ENCODE measurements around the gene BCL3.
"Not testable (repeated sequence)": the region's sequence is repeated elsewhere in the genome, so short reads cannot be mapped to it uniquely, and the experiment has no call there.

BCL3 gene

DNA sequence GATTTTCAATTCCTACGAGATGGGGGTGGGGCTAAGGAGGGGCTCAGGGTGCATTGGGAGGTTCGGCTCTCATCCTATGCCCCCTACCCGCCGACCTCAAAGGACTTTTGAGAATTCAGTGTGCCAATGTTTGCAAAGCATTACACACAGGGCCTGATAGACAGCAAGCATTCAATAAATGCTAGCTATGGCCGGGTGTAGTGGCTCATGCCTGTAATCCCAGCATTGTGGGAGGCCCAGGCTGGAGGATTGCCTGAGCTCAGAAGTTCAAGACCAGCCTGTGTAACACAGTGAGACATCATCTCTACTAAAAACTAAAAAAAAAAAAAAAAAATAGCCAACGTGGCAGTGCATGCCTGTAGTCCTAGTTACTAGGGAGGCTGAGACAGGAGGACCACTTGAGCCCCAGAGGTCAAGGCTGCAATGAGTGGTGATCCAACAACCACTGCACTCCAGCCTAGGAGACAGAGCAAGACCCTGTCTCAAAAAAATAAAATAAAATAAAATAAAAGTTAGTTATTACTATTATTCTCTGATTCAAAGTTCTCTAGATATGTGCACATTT is 27.2 kb downstream of the BCL3 start:
- Histone ChIP-seq H3K36me3 (ENCODE audit: control insufficient read depth in 4 of 4, insufficient read depth in 4 of 4, low read length in 3 of 4) (no peaks in the 10 kb centered on the region), H3K27ac (ENCODE audit: insufficient read depth in 1 of 2, low read depth in 1 of 2, low read length in 2 of 2, poor library complexity in 1 of 2, severe bottlenecking in 2 of 2) (no peak overlapping the region), H3K4me1 (ENCODE audit: control extremely low read depth in 1 of 4, control insufficient read depth in 4 of 4, insufficient read depth in 4 of 4, low read length in 3 of 4) (peaks cover 0 to 6% (median 4%) of the 10 kb centered on the region in 4 experiments), H3K27me3 (replicated peaks in 2 of 5; ENCODE audit: control insufficient read depth in 4 of 5, insufficient read depth in 5 of 5, low read length in 4 of 5) (peaks cover 0 to 2% (median 0%) of the 10 kb centered on the region in 5 experiments), H3K9me3 (ENCODE audit: control extremely low read depth in 1 of 5, control insufficient read depth in 4 of 5, insufficient read depth in 2 of 5, low read depth in 1 of 5, low read length in 4 of 5) (no peaks in the 10 kb centered on the region), H3K4me3 (ENCODE audit: control insufficient read depth in 1 of 7, extremely low read depth in 1 of 7, insufficient read depth in 4 of 7, low read depth in 2 of 7, low read length in 6 of 7) (no peak overlapping the region)
- POLR2A ChIA-PET: no interaction called here
- CTCF ChIA-PET: interaction anchor here (0.6 to 13.3 kb wide), 3 partner anchors 38 to 87 kb away, joined by 3 to 306 read pairs (median 138); no protein-coding TSS in a partner anchor
- WGBS (ENCODE audit: insufficient coverage): 100% methylated on average over 1 of the region's 6 CpGs
- no peak for DNase-seq

DNA sequence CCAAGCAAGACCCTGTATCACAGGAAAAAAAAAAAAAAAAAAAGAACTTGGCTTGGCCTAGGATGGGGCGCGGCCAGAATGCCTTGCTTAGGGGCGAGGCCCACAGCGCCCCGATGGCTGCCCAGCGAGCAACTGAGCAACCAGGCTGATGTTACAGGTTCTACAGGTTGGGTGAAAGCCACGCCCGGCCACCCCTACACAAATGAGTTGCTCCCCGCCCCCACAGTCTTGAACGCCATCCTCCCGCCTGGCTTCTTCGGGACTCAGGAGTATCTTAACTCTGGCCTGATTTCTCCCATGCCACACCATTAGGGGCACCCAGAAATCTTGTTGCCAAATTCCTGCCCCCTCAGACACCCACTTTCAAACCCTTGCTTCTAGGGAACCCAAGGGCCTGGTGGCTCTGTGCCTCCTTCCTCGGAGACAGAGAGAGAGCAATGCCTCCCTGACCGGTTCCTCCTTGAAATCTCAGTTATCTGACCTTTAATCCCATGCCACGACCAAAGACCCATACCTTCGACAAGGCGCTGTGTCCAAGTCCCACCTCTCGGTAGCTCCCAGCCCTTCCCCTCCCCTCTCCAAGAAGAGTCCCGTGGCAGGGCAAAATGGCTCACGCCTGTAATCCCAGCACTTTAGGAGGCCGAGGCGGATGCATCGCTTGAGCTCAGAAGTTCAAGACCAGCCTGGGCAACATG is 28.0 kb downstream of the BCL3 start:
- Histone ChIP-seq H3K9me3 (ENCODE audit: control extremely low read depth in 1 of 5, control insufficient read depth in 4 of 5, insufficient read depth in 2 of 5, low read depth in 1 of 5, low read length in 4 of 5) (no peaks in the 10 kb centered on the region), H3K4me3 (ENCODE audit: control insufficient read depth in 1 of 7, extremely low read depth in 1 of 7, insufficient read depth in 4 of 7, low read depth in 2 of 7, low read length in 6 of 7) (no peak overlapping the region), H3K27me3 (replicated peaks in 2 of 5; ENCODE audit: control insufficient read depth in 4 of 5, insufficient read depth in 5 of 5, low read length in 4 of 5) (peaks cover 0 to 2% (median 0%) of the 10 kb centered on the region in 5 experiments), H3K4me1 (ENCODE audit: control extremely low read depth in 1 of 4, control insufficient read depth in 4 of 4, insufficient read depth in 4 of 4, low read length in 3 of 4) (peaks cover 0 to 4% (median 2%) of the 10 kb centered on the region in 4 experiments), H3K36me3 (ENCODE audit: control insufficient read depth in 4 of 4, insufficient read depth in 4 of 4, low read length in 3 of 4) (no peaks in the 10 kb centered on the region), H3K27ac (ENCODE audit: insufficient read depth in 1 of 2, low read depth in 1 of 2, low read length in 2 of 2, poor library complexity in 1 of 2, severe bottlenecking in 2 of 2) (no peak overlapping the region)
- WGBS (ENCODE audit: insufficient coverage): 94% methylated on average over 18 of the region's 23 CpGs
- CTCF ChIA-PET: interaction anchor here (0.6 to 13.3 kb wide), 4 partner anchors 38 to 88 kb away, joined by 3 to 306 read pairs (median 70); no protein-coding TSS in a partner anchor
- POLR2A ChIA-PET: no interaction called here
- no peak for DNase-seq

DNA sequence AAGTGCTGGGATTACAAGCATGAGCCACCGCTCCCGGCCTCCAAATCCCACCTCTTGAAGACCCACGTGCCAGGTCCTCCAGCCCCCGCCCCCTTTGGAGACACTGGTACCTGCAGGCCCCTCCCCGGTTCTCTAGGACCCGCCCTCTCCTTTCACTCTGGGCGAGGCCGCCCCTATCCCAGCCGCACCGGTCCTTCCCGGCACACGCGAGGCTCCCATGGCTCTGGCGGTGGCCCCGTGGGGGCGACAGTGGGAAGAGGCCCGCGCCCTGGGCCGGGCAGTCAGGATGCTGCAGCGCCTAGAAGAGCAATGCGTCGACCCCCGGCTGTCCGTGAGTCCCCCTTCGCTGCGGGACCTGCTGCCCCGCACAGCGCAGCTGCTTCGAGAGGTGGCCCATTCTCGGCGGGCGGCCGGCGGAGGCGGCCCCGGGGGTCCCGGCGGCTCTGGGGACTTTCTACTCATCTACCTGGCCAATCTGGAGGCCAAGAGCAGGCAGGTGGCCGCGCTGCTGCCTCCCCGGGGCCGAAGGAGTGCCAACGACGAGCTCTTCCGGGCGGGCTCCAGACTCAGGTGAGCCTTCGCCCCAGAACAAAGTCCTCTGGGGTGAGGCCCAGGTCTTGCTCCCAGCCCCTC is 29.3 kb downstream of the BCL3 start, which contains the start of gene CBLC:
Gene CBLC (plus strand): TSS at position 176 of the 633 bp plus-strand sequence. CDS start 42 bp downstream, at position 218.
- CTCF ChIA-PET: interaction anchor here (0.6 to 13.3 kb wide), 2 partner anchors 46 to 89 kb away, joined by 3 to 138 read pairs; no protein-coding TSS in a partner anchor
- Histone ChIP-seq H3K27ac (ENCODE audit: insufficient read depth in 1 of 2, low read depth in 1 of 2, low read length in 2 of 2, poor library complexity in 1 of 2, severe bottlenecking in 2 of 2) (no peak within 1 kb of the TSS), H3K36me3 (ENCODE audit: control insufficient read depth in 4 of 4, insufficient read depth in 4 of 4, low read length in 3 of 4) (no peaks in the 10 kb centered on the region), H3K4me1 (ENCODE audit: control extremely low read depth in 1 of 4, control insufficient read depth in 4 of 4, insufficient read depth in 4 of 4, low read length in 3 of 4) (peaks cover 0 to 4% (median 2%) of the 10 kb centered on the region in 4 experiments), H3K4me3 (ENCODE audit: control insufficient read depth in 1 of 7, extremely low read depth in 1 of 7, insufficient read depth in 4 of 7, low read depth in 2 of 7, low read length in 6 of 7) (peak within 1 kb of the TSS in 4 of 7 experiments; percentile 10 to 63 (median 34)), H3K27me3 (replicated peaks in 2 of 5; ENCODE audit: control insufficient read depth in 4 of 5, insufficient read depth in 5 of 5, low read length in 4 of 5) (peaks cover 0 to 2% (median 0%) of the 10 kb centered on the region in 5 experiments), H3K9me3 (ENCODE audit: control extremely low read depth in 1 of 5, control insufficient read depth in 4 of 5, insufficient read depth in 2 of 5, low read depth in 1 of 5, low read length in 4 of 5) (no peaks in the 10 kb centered on the region)
- POLR2A ChIA-PET: interaction anchor here (1.0 kb wide), 1 partner anchor 113 kb away, joined by 3 read pairs; no protein-coding TSS in a partner anchor
- 24% methylated on average over 41 of the region's 47 CpGs for WGBS (ENCODE audit: insufficient coverage)
- DNase-seq: peak in 1 of 3 donors; percentile 22

DNA sequence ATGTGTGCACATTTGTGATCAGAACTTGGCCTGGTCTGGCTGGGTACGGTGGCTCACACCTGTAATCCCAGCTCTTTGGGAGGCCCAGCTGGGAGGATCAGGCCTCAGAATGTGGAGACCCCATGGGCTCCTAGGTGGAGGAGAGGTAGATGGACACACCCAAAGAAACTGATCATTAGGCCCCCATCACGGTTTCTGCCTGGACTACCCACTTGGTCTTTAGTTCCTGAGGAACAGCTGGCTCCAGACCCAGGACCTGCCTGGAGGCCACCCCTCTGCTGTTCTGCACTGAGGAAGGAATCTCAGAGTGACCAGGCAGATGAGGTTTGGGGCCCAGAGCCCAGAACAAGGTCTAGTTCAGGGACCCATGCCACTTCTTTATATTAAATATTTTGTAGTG is 30.6 kb downstream of the BCL3 start:
- Histone ChIP-seq H3K4me1 (ENCODE audit: control extremely low read depth in 1 of 4, control insufficient read depth in 4 of 4, insufficient read depth in 4 of 4, low read length in 3 of 4) (peaks cover 0 to 8% (median 6%) of the 10 kb centered on the region in 4 experiments), H3K9me3 (ENCODE audit: control extremely low read depth in 1 of 5, control insufficient read depth in 4 of 5, insufficient read depth in 2 of 5, low read depth in 1 of 5, low read length in 4 of 5) (no peaks in the 10 kb centered on the region), H3K4me3 (ENCODE audit: control insufficient read depth in 1 of 7, extremely low read depth in 1 of 7, insufficient read depth in 4 of 7, low read depth in 2 of 7, low read length in 6 of 7) (no peak overlapping the region), H3K27me3 (replicated peaks in 2 of 5; ENCODE audit: control insufficient read depth in 4 of 5, insufficient read depth in 5 of 5, low read length in 4 of 5) (peaks cover 0 to 2% (median 0%) of the 10 kb centered on the region in 5 experiments), H3K36me3 (ENCODE audit: control insufficient read depth in 4 of 4, insufficient read depth in 4 of 4, low read length in 3 of 4) (no peaks in the 10 kb centered on the region), H3K27ac (ENCODE audit: insufficient read depth in 1 of 2, low read depth in 1 of 2, low read length in 2 of 2, poor library complexity in 1 of 2, severe bottlenecking in 2 of 2) (no peak overlapping the region)
- CTCF ChIA-PET: interaction anchor here (1.0 to 13.3 kb wide), 3 partner anchors 8 to 90 kb away, joined by 4 to 138 read pairs (median 4); no protein-coding TSS in a partner anchor
- POLR2A ChIA-PET: interaction anchor here (1.0 kb wide), 1 partner anchor 111 kb away, joined by 3 read pairs; no protein-coding TSS in a partner anchor
- 95% methylated on average over 2 of the region's 2 CpGs for WGBS (ENCODE audit: insufficient coverage)
- no peak for DNase-seq

DNA sequence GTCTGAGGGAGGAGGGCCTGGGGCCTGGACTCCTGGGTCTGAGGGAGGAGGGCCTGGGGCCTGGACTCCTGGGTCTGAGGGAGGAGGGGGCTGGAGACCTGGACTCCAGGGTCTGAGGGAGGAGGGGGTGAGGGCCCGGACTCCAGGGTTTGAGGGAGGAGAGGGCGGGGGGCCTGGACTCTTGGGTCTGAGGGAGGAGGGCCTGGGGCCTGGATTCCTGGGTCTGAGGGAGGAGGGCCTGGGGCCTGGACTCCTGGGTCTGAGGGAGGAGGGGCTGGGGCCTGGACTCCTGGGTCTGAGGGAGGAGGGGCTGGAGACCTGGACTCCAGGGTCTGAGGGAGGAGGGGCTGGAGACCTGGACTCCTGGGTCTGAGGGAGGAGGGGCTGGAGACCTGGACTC is 33.2 kb downstream of the BCL3 start:
- H3K4me3 ChIP-seq (ENCODE audit: control insufficient read depth in 1 of 7, extremely low read depth in 1 of 7, insufficient read depth in 4 of 7, low read depth in 2 of 7, low read length in 6 of 7); DNase-seq; H3K36me3 ChIP-seq (ENCODE audit: control insufficient read depth in 4 of 4, insufficient read depth in 4 of 4, low read length in 3 of 4); H3K27me3 ChIP-seq (replicated peaks in 2 of 5; ENCODE audit: control insufficient read depth in 4 of 5, insufficient read depth in 5 of 5, low read length in 4 of 5); H3K9me3 ChIP-seq (ENCODE audit: control extremely low read depth in 1 of 5, control insufficient read depth in 4 of 5, insufficient read depth in 2 of 5, low read depth in 1 of 5, low read length in 4 of 5); H3K27ac ChIP-seq (ENCODE audit: insufficient read depth in 1 of 2, low read depth in 1 of 2, low read length in 2 of 2, poor library complexity in 1 of 2, severe bottlenecking in 2 of 2); POLR2A ChIA-PET: not testable (repeated sequence)
- H3K4me1 ChIP-seq (ENCODE audit: control extremely low read depth in 1 of 4, control insufficient read depth in 4 of 4, insufficient read depth in 4 of 4, low read length in 3 of 4): peaks cover 0 to 15% (median 11%) of the 10 kb centered on the region in 4 experiments
- 90% methylated on average over 2 of the region's 2 CpGs for WGBS (ENCODE audit: insufficient coverage)
- CTCF ChIA-PET: interaction anchor here (1.5 to 3.7 kb wide), 3 partner anchors 10 to 58 kb away, joined by 3 to 19 read pairs (median 15); partner anchors contain the start of gene BCAM

DNA sequence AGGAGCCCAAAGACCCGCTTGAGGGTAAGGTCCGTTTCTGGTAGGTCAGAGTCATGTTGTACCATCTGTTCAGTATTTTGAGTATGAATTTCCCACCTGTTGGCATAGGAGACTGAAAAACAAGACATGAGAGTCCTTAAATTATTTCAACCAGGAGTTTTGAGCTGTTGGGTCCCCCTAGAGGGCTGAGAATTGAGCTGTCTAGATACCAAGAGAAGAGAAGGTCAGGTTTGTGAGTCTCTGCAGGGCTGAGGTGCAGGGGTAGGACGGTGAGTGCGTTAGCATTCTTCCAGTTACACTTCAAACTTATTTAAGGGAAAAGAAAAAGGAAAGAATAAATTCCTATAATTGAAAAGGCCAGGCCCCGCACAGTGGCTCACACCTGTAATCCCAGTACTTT is 34.2 kb downstream of the BCL3 start:
- Histone ChIP-seq H3K4me3 (ENCODE audit: control insufficient read depth in 1 of 7, extremely low read depth in 1 of 7, insufficient read depth in 4 of 7, low read depth in 2 of 7, low read length in 6 of 7) (no peak overlapping the region), H3K4me1 (ENCODE audit: control extremely low read depth in 1 of 4, control insufficient read depth in 4 of 4, insufficient read depth in 4 of 4, low read length in 3 of 4) (peaks cover 0 to 14% (median 10%) of the 10 kb centered on the region in 4 experiments), H3K27ac (ENCODE audit: insufficient read depth in 1 of 2, low read depth in 1 of 2, low read length in 2 of 2, poor library complexity in 1 of 2, severe bottlenecking in 2 of 2) (no peak overlapping the region), H3K27me3 (replicated peaks in 2 of 5; ENCODE audit: control insufficient read depth in 4 of 5, insufficient read depth in 5 of 5, low read length in 4 of 5) (peaks cover 0 to 2% (median 0%) of the 10 kb centered on the region in 5 experiments), H3K36me3 (ENCODE audit: control insufficient read depth in 4 of 4, insufficient read depth in 4 of 4, low read length in 3 of 4) (no peaks in the 10 kb centered on the region), H3K9me3 (ENCODE audit: control extremely low read depth in 1 of 5, control insufficient read depth in 4 of 5, insufficient read depth in 2 of 5, low read depth in 1 of 5, low read length in 4 of 5) (no peaks in the 10 kb centered on the region)
- 100% methylated on average over 2 of the region's 5 CpGs for WGBS (ENCODE audit: insufficient coverage)
- no peak for DNase-seq
- ChIA-PET POLR2A (no interaction called here), CTCF (interaction anchor here (0.9 to 3.7 kb wide), 9 partner anchors 9 to 70 kb away, joined by 3 to 32 read pairs (median 6); partner anchors contain the start of gene BCAM)

Measured in common myeloid progenitor, CD34-positive (primary cell).